GM13976 (cell line): Measurements from ENCODE around the gene RARA.
"Not testable (repeated sequence)": the region's sequence is repeated elsewhere in the genome, so short reads cannot be mapped to it uniquely, and the experiment has no call there.

Experiments
- DNase-seq: peaks from one replicate; pipeline ENCODE4 v3.0.0; 2012; ENCODE audit warnings: low spot score
- in situ Hi-C: fragments of 300-500 bp; cut with MboI; formaldehyde crosslinking; loops from one replicate; pipeline ENCODE4 v1.12.0; 2022; ENCODE audit warnings: low sequenced_read_pairs, mixed read lengths, inconsistent platforms; ENCODE audit not compliant: unreplicated experiment
- TF ChIP-seq, protein P1 (sequence below): IDR thresholded peaks from 2 replicates; pipeline ENCODE4 v1.5.1; 2012; ENCODE audit warnings: borderline replicate concordance, mild to moderate bottlenecking; ENCODE audit not compliant: insufficient read depth; ENCODE audit errors: extremely low read depth, missing control alignments, control extremely low read depth

The RARA gene

GRCh38 chr17:40369923-40370322 is 60.9 kb downstream of the RARA start:
- in situ Hi-C loops: no loop called here
- TF ChIP-seq, protein P1, sequence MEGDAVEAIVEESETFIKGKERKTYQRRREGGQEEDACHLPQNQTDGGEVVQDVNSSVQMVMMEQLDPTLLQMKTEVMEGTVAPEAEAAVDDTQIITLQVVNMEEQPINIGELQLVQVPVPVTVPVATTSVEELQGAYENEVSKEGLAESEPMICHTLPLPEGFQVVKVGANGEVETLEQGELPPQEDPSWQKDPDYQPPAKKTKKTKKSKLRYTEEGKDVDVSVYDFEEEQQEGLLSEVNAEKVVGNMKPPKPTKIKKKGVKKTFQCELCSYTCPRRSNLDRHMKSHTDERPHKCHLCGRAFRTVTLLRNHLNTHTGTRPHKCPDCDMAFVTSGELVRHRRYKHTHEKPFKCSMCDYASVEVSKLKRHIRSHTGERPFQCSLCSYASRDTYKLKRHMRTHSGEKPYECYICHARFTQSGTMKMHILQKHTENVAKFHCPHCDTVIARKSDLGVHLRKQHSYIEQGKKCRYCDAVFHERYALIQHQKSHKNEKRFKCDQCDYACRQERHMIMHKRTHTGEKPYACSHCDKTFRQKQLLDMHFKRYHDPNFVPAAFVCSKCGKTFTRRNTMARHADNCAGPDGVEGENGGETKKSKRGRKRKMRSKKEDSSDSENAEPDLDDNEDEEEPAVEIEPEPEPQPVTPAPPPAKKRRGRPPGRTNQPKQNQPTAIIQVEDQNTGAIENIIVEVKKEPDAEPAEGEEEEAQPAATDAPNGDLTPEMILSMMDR: no peak
- no peak for DNase-seq

- TF ChIP-seq, protein P1: no peak
- peak; percentile 53 for DNase-seq
- in situ Hi-C loops: no loop called here
Measured at GRCh38 chr17:40371261-40371929, 62.4 kb downstream of the RARA start.

DNA sequence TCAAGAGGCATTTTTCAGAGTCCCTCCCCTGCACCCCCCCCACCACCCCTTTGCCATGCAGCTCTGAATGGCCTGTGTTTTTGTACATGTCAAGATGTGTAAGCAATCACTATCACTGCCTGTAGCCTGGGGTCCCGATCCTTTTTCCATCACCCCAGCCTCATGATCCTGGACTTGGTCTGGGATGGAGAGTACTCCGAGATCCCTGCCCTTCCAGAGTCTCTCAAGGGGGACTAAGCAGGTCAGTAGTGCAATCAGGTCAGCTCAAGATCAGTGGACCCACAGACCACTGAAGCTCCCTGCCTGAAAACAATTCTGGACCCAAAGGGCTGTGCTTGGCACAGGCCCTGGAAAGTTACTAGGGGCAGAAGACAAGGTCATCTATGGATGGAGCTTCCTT is 63.1 kb downstream of the RARA start:
- in situ Hi-C loops: no loop called here
- TF ChIP-seq, protein P1: no peak
- no peak for DNase-seq

GRCh38 chr17:40372644-40373043 is 63.7 kb downstream of the RARA start:
- in situ Hi-C loops, DNase-seq: not testable (repeated sequence)

DNA sequence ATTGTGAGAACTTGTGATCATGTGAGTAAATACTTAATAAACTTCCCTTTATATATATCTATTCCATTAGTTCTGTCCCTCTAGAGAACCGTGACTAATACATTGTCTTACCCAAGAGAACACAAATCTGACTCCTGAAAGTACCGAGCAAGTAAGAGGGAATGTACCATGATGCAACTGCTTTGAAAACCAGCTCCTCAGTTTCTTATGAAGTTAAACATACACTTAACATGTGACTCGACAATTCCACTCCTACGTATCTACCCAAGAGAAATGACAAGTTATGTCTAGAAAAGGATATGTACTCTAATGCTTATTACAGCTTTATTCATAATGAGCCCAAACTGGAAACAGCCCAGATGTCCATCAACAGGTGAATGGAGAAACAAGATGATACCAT is 64.3 kb downstream of the RARA start:
- in situ Hi-C loops: no loop called here
- no peak for DNase-seq
- TF ChIP-seq, protein P1: no peak

DNA sequence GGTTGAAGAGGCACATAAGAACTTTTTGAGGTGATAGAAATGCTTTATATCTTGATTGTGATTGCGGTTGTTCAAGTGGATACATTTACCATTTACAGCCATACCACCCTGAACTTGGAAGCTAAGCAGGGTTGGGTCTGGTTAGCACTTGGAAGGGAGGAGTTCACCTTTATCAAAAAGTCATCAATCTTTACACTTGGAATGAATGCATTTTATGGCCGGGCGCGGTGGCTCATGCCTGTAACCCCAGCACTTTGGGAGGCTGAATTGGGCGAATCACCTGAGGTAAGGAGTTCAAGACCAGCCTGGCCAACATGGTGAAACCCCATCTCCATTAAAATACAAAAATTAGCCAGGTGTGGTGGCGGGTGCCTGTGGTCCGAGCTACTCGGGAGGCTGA is 65.0 kb downstream of the RARA start:
- TF ChIP-seq, protein P1: no peak
- DNase-seq: no peak
- in situ Hi-C loops: no loop called here

DNA sequence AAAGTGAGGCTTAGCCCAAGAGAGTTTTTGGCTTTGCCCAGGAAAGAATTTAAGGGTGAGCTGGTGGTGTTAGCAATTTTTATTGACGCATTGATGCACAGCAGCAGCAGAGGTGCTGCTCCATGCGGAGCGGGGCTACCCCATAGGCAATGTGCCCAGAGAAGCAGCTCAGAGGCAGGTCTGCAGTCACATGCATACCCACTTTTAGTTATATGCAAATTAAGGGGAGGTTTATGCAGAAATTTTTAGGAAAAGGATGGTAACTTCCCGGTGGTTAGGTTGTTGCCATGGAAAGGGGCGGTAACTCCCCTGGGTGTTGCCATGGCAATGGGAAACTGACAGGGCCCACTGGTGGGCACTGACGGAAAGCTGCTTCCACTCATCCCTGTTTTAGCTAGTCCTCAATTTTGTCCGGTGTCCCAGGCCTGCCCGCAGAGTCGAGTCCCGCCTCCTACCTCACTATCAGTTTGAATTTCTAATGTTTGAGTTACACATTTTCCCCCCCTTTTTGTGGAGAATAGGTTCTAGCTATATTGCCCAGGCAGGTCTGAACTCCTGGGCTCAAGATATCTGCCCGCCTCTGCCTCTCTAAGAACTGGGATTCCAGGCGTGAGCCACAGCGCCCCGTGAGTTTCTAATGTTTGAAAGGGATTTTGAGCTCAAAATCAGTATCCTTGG is 66.0 kb downstream of the RARA start:
- TF ChIP-seq, protein P1: no peak
- DNase-seq: no peak

DNA sequence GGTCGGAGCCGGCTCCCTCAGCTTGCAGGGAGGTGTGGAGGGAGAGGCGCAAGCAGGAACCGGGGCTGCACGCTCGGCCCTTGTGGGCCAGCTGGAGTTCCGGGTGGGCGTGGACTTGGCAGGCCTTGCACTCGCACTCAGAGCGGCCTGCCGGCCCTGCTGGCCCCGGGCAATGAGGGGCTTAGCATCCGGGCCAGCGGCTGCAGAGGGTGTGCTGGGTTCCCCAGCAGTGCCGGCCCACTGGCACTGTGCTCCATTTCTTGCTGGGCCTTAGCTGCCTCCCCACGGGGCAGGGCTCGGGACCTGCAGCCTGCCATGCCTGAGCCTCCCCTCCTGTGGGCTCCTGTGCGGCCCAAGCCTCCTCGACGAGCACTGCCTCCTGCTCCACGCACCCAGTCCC is 66.8 kb downstream of the RARA start:
- DNase-seq, in situ Hi-C loops: not testable (repeated sequence)

More for the DNA sequence above, 66.0 kb downstream of the RARA start:
- in situ Hi-C loops: no loop called here

- in situ Hi-C loops, DNase-seq: not testable (repeated sequence)
Measured at GRCh38 chr17:40376541-40376940, 67.6 kb downstream of the RARA start.
